Measurements from ENCODE around the gene GRIK2.

GRIK2 gene

DNA sequence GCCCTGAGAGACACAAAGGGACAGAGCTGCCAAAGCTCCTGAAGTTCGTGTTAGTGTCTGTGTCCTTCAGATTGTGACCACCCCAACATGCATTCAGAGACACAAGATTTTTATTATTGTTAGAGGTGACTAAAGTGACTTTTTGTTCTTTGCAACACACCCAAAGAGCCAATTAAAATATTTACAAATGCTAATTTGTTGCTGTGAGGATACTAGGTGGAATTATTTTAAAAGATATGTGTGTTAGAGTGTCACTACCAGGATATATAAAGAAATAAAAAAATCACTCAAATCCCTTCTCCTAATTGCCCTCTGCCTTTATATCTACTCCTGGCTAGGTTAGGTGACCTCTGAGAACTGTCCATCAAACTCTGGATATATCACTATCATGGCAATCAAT is 160.7 kb downstream of the GRIK2 start:
- TF ChIP-seq, protein P1, sequence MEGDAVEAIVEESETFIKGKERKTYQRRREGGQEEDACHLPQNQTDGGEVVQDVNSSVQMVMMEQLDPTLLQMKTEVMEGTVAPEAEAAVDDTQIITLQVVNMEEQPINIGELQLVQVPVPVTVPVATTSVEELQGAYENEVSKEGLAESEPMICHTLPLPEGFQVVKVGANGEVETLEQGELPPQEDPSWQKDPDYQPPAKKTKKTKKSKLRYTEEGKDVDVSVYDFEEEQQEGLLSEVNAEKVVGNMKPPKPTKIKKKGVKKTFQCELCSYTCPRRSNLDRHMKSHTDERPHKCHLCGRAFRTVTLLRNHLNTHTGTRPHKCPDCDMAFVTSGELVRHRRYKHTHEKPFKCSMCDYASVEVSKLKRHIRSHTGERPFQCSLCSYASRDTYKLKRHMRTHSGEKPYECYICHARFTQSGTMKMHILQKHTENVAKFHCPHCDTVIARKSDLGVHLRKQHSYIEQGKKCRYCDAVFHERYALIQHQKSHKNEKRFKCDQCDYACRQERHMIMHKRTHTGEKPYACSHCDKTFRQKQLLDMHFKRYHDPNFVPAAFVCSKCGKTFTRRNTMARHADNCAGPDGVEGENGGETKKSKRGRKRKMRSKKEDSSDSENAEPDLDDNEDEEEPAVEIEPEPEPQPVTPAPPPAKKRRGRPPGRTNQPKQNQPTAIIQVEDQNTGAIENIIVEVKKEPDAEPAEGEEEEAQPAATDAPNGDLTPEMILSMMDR (conservative IDR thresholded peaks at IDR 0.05): no peak
- no peak overlapping the region for H3K27ac ChIP-seq

DNA sequence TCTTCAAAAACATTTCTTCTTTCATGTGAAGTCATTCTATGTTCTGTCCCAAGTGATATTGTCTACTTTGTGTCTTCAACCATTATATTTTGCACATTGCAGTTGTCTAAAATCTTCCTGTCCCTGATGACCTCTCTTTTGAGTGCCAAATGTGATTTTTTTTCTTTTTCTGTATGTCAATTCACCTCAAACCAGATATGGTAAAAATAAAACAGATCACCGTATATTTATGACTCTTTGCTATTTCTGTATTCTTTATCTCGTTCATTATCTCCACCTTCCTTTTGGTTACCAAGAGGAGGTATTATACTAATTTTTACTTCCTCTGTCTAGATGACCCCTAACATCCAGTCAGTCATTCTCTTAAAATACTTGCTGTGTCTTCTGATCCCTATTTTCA is 165.2 kb downstream of the GRIK2 start:
- H3K27ac ChIP-seq: no peak overlapping the region
- TF ChIP-seq, protein P1 (conservative IDR thresholded peaks at IDR 0.05): no peak

DNA sequence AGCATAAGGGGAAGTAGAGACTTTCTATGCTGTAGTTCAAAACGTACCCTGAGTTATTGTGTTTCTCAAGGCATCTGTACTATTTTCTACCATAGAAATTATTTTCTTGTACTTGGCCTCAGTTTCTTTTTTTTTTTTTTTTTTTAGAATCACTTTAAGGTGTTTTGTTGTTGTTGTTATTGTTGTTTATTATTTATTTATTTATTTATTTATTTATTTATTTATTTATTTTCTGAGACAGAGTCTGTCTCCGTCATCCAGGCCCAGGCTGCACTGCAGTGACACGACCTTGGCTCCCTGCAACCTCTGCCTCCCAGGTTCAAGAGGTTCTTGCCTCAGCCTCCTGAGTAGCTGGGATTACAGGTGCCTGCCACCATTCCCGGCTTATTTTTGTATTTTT is 179.1 kb downstream of the GRIK2 start:
- TF ChIP-seq, protein P1 (conservative IDR thresholded peaks at IDR 0.05): no peak
- H3K27ac ChIP-seq: no peak overlapping the region

DNA sequence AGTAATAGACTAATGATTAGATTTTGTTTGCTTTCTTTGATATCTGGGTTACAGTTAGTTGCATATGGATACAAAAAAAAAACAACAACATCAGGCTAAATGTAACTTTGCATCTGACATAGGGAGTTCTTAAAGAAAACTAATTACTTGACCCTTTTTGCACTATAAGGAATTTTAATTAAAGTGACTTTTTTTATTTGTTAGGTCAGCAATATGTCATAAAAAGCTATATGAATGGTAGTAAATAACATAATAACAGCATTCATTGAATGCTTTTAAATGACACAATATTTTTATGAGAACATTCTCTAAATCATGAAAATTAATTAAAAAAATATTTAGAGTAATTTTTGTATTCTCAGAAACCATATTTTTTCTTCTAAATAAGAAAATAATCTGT is 183.6 kb downstream of the GRIK2 start:
- TF ChIP-seq, protein P1 (conservative IDR thresholded peaks at IDR 0.05): no peak
- no peak overlapping the region for H3K27ac ChIP-seq

DNA sequence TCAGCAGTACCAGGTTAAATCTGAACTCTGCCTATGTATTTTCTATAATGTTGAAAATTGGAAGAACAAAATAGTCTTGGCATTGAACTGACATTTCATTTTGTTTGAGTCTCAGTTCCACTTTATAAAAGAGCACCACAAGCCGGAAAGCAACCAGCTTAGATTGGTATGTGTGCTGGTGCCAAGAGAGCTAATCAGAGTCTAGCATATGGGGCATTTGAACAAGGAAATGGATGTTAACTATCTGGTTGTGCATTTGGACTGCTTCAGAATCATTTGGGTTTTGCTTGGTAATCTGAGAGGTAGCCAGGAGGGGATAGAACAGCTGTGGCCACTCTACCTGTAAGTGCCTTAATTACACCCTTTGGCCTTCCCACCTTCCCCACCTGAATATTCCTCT is 184.8 kb downstream of the GRIK2 start:
- no peak overlapping the region for H3K27ac ChIP-seq
- TF ChIP-seq, protein P1 (conservative IDR thresholded peaks at IDR 0.05): no peak

DNA sequence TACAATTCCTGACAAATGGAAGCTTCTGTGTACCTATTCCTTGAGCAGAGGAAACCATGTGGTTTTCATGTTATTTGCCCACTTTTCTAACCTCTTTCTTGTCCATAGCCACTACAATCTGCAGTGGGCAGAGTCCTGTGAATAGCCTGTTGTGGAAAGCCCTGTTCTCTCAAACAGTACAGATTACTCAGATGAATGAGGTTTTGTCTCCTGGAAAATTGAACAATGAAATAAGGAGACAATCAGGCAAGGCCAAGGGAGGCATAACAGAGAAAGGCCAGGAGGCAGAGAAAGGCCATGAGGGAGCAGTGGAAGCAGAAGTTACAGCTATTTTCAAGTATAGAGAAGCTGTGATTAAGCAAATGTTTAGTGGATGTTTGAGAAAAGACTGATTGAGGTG is 189.3 kb downstream of the GRIK2 start:
- TF ChIP-seq, protein P1 (conservative IDR thresholded peaks at IDR 0.05): no peak
- H3K27ac ChIP-seq: no peak overlapping the region

DNA sequence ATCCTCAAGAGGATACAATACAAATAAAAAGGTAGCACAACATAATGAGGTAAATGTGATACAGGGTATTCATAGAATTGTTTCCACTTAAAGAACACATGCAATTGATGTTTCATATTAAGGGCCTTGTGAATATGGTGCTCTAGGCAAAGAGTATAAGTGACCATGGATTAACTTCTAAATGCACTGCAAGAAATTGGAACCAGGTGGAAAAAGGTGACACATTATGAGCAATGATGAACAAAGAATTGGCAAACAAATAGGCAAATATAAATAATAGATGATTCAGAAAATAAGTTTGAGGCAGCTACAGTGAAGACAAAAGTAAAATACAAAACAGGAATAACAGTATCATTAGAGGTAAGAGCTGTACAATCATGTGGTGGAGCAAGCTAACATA is 192.0 kb downstream of the GRIK2 start:
- no peak overlapping the region for H3K27ac ChIP-seq
- TF ChIP-seq, protein P1 (conservative IDR thresholded peaks at IDR 0.05): no peak

DNA sequence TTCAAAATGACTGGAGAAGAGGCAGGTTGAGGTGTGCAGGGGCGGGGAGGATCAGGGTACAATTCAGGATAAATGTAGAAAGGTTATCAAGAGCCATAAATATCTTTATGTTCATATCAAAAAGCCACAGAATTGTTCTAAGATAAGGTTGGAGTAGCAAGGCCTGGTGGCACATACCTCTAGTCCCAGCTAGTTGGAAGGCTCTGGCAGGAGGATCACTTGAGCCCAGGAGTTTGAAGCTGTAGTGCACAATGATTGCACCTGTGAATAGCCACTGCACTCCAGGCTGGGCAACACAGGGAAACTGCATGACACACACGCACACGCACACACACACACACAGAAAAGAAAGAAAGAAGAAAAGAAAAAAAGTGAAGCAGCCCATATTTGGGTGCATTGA is 194.8 kb downstream of the GRIK2 start:
- TF ChIP-seq, protein P1 (conservative IDR thresholded peaks at IDR 0.05): no peak

More for the DNA sequence above, 194.8 kb downstream of the GRIK2 start:
- no peak overlapping the region for H3K27ac ChIP-seq
